Ramos (cell line): Measurements from ENCODE around the gene CUEDC1.

ENCODE experiments used
- in situ Hi-C: fragments of 300-500 bp; cut with MboI; formaldehyde crosslinking; loops from one replicate; pipeline ENCODE4 v1.14.3; 2022; ENCODE audit warnings: low sequenced_read_pairs; ENCODE audit not compliant: unreplicated experiment

The CUEDC1 gene, protein sequence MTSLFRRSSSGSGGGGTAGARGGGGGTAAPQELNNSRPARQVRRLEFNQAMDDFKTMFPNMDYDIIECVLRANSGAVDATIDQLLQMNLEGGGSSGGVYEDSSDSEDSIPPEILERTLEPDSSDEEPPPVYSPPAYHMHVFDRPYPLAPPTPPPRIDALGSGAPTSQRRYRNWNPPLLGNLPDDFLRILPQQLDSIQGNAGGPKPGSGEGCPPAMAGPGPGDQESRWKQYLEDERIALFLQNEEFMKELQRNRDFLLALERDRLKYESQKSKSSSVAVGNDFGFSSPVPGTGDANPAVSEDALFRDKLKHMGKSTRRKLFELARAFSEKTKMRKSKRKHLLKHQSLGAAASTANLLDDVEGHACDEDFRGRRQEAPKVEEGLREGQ

DNA sequence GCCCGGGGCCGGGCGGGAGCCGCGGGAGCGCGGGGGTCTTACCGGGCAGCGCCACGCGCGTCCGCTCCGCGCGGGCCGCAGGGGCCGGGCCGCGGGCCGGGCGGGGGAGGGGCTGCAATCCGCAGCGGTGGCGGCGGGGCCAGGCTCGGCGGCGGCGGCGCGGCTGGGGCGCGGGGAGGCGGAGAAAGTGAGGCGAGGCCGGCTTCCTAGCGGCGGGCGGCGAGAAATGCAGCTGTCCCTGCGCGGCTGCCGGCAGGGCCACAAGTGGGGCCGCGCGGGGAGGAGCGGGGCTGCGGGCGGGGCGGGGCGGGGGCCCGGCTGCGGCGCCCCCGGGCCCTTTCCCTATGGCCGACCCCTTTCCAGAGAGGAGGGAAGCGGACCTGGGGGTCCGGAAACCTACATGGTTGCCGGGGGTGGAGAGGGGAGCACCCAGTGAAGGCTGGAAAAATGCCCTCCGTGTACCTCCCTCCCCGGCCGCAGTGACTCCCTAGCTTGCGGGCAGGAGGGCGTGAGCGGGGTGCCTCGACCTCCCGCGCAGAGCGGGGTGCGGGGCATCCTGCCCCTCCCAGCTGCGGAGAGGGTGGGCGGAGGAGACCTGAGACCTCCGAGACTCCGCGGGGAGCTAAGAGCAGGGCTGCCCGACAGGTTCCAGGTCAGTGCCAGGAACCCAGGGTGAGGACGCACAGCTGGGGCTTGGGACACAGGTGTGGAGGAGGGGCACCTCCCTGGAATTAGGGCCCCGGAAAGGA, at the start of gene CUEDC1:
Gene CUEDC1 (minus strand): TSS at position 230 of the 749 bp plus-strand sequence. CDS start 69,848 bp downstream, outside the sequence.
- in situ Hi-C loops, result no loop called here

DNA sequence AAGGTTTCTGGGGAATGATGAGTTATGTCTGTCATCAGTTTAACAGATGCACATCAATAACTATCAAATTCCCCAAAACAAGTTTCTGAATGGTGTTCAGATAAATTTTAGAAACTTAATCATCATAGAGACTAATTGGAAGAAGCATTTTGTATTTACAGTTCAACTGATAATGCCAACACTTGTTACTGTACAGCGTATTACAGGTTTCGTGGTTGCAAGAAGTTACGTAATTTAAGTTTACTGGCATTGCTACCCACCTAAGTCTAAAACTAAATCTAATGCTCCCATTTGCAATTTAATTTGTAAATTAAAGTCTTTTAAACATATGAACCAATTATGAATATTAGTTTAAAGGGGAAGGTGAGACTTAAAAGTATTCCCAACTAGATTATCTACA, 48.8 kb upstream of the CUEDC1 start:
- in situ Hi-C loops, result no loop called here

DNA sequence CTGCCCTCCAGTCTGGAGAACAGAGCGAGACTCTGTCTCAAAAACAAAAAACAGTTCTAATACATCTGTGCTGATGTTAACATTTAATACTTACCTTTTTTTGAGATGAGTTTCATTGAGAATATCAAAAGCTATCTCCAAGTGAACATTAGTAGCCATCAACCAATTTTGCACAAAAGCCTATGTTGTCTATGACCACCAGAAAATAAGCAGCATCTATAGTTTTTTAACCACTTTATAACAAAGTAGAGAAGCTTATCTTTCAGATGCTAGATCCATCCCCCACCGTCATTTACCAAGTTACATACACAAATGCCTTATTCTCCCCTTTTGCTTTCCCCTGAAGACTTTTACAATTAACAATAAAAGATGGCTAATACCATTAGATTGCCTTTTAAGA, 47.8 kb upstream of the CUEDC1 start:
- in situ Hi-C loops, result no loop called here

DNA sequence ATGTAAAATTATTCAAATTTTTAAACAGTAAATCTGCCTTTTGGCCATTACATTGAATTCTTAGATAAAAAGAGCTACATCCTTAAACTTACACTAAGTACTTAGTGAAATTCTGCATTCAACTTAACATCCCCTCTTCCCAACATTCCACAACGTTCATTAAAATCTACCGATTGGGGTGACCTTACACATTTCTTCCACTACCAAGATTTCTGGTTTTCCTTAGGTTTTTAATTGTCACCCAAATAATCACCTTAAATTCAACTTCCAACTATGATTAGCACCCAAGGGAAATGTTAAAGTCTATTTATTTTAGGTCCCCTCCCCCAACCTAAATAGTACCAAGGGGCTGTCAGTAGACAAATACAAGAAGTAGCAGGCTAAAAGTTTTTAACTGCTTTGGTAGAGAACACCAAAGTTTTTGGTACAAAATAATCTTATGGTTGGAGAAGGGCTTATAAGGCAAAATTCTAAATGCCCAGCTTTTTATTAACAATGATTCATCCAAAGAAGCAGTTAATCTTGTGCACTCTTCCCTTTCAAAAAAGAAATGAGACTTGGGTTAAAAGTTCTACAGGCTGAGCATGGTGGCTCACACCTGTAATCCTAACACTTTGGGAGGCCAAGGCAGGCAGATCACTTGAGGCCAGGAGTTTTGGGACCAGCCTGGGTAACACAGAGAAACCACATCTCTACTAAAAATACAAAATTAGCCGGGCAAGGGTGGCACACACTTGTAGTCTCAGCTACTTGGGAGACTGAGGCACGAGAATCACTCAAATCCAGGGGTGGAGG, 47.1 kb upstream of the CUEDC1 start:
- in situ Hi-C loops, result no loop called here

DNA sequence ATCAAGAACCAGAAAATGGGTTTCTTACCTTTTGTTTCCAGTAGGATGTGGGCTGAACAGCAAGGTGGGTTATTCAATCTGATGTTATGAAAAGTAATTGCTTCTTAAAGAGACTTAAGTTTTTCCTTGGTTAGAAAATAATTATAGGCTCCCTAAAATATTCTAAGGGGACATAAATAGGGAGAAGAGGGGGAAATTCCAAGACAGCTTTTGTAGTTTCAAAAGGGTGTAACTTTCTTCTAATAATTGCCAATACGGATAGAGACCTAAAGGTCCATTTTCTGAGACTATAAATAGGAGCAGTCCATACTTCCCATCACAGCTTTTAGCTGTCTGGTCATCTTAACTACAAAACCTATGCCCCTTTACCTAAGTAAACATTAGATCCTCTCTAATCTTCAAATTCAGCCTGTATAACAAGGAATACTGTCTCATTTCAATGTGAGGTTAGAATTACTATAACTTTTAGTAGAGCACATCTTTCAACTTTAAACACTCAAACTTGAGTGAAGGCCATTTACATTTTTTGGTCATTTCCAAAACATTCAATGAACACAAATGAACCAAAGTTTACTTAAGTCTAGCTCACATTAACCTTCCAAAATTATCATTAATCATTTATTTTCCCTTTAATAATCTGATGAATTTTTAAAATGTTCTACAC, 46.4 kb upstream of the CUEDC1 start:
- in situ Hi-C loops, result no loop called here

DNA sequence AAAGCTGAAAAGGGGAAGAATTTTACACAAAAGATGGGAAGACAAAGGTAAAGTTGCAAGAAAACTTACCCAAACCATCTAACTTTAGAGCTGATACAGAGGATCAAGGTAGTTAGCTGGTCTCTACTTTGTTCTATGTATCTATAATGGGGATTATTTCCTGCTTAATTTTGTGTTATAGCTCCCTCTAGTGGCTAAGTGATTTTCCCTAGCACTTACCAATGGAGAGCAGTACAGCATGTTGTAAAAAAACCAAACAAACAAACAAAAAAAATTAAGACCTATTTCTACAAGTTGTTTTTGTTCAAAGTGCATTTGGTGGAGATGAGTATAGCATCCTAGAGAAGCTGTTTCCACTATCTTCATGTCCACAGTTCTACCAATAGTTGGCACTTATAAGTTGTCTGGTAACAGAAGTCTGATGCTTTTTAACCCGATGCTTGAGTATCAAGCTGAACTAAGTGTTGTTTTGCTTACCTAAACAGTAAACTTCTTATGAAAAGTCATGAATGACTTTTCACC, 44.3 kb upstream of the CUEDC1 start:
- in situ Hi-C loops, result loop anchor here (5.0 to 10.0 kb wide), 2 partner anchors 105 to 142 kb away; no protein-coding TSS in a partner anchor

DNA sequence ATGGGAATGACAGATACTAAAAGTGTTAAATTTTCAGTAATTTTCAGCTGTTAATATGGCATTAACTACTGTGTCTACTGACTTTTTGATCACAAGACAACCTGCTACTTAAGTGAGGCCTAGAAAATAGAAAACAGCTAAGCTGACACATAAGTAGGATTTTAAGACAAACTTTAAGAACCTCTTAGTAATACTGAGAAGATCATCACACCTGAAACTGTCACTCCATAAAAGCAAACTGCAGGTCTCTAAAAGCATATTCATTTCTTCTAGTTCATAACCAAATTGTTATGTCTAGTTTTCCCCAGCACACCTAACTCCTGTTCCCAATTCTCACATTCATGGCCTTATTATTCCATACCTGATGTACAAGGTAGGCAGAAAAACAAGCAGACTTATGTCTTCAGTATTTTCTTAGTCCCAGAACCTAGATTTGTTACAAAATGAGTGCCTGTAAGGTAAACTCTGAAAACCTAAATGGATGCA, 43.8 kb upstream of the CUEDC1 start:
- in situ Hi-C loops, result loop anchor here (5.0 to 10.0 kb wide), 2 partner anchors 104 to 142 kb away; no protein-coding TSS in a partner anchor

DNA sequence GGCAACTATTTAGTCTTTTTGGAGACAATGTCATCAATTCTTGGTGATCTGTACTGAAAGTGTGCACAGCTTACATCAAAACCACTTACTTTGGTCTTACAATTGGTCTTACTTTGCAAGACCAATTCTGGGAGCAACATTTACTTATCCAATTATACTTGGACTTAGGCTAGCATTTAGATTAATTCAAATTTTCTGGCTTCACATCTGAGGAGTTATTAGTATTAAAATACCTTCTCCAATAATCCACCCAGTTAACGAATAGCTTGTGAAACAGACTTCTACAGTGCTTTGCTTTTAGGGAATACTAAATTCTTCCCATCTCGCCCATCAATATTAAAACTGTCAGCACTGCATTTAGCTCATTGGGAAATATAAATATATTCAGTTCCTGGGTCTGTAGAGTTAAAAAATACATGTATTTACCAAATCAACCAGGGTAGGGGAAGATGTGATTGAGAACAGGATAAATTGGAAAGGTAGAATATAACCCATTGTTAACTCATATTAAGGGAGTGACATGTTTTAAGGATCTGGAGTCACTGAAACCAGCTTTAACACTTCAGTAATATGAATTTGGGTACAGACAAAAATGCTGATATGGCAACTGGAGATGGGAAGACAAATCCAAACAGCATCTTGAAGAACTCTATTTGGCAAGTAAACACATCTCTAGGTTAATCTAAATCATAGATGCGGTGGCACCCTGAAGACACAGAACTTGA, 42.0 kb upstream of the CUEDC1 start:
- in situ Hi-C loops, result loop anchor here (5.0 to 10.0 kb wide), 2 partner anchors 102 to 140 kb away; no protein-coding TSS in a partner anchor

DNA sequence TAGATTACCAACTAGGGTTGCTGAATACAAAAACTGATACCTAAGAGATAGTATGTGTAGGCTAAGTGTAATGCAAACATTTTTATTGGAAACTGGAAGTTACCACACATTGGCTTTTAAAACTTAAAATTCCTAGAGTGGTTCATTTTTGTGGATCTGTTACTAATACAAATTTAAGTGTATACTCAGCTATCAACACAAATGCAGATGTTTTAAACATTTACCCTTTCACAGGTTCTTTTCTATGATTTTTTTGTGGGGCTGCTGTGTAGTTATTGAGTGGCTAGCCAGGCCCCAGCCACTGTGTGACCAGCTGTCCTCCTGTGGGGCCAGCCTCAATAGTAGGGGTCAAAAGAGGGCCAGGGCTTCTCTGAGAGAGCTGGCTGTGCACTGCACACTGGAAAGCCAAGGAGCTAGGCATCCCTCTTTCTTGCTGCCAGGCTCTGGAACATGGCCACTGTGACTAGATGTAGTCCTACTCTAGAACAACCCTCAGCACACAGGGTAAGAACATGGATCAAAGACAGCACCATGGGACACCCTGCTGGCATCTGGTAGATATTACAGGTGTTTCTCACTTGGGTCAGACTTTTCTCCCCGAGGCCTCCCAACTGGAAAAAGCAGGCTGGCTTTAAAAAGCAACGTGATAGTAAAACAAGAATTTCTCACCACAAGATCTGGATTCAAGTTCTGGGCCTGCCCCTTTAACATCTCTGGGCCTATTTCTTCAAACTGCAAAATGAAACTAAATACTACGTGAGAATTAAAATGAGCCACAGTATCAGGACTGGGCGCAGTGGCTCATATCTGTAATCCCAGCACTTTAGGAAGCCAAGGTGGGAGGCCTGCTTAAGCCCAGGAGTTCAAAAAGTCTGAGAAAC, 40.1 kb upstream of the CUEDC1 start:
- in situ Hi-C loops, result loop anchor here (5.0 to 10.0 kb wide), 2 partner anchors 101 to 138 kb away; no protein-coding TSS in a partner anchor

DNA sequence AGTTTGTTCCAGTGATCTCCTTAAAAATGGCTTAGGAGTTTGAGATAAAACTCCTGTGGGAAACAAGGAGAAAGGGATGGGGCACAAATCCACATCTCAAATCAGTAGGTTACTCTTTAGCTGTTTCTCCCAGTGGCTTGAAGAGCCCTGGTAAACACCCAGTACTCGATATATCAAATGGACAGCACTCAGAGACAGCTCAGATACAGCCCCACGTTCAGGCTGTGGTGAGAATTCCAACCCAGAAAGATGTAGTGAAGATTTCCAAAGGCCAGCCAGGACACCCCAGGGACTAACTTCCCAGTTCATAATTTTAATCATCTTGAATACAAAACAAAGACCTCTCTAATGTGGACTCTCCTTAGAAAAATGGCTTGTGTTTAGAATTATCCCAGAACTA, 39.2 kb upstream of the CUEDC1 start:
- in situ Hi-C loops, result loop anchor here (10.0 kb wide), 1 partner anchor 100 kb away; no protein-coding TSS in a partner anchor

DNA sequence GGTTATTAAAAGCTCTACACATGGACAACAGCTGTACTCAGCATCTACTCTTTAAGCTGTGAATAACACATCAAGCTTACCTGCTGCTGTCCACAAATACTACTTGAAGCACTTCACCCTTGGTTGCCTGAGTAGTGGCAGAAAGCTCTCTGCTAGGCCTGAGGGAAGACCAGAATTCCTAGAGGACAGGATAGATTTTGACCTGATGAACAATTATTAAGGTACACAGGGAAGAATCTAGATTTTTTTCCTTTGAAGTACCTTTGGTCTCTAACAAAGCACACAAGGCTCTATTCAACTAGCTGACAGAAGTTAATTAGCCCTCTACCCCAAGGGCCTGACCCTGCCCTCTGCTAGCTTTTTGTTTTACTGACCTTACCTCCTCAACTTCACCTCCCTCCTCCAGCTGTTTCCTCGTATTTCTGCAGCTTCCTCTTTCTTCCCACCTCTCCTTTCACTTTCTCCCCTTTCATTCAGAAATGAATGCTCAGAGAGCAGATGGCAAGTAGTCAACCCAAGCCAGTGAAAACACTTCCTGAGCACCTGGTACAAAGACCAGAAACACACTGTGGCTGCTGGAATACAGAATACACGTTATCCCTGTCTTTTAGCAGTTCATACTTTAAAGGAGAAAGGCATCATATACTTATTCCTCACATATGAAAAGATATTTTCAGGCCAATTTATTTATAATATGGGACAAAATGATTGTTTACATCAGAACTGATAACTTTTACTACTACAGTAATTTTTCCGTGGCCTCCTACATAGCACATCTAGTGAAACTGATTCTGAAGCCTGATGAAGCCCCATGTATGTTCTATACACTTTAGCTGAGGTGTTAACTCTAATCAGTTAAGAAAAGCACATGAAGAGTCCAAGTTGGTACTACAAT, 38.5 kb upstream of the CUEDC1 start:
- in situ Hi-C loops, result loop anchor here (10.0 kb wide), 1 partner anchor 99 kb away; no protein-coding TSS in a partner anchor

DNA sequence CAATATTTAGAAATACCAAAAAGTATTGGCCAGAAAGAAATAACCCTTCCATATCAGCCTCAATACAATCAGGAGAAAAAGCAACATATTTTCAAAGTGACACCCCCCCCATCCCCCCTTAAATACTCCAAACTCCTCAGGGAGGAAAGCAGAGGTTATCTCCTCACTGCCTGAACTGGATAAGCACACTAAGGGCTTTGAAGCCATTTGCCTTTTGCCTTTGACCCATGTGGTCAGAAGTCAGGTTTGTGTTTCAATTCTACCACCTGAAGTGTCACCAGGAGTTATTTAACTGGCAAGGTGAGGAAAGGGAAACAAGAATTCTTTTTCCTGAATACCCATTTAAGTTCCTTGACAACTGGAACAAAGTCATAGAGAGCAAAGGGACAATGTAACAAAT, 36.3 kb upstream of the CUEDC1 start:
- in situ Hi-C loops, result loop anchor here (10.0 kb wide), 1 partner anchor 97 kb away; no protein-coding TSS in a partner anchor

DNA sequence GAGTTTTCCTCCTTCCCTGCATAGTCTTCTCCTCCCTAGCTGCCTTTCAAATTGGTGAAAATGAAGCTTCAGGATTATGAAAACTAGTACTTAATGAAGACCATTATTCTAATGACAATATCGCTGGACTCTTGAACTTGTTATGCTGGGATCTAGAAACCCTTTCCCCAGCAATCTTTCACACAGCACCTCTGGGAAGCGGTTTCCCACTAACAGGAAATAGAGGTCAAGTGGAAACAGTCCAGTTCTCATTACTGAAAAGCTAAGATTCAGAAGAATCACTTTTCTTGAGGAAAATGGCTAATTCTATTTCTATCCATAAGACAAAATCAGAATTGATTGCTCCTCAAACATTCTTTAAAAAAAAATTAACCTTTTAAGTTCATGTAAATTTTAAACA, 34.8 kb upstream of the CUEDC1 start:
- in situ Hi-C loops, result loop anchor here (10.0 kb wide), 1 partner anchor 95 kb away; no protein-coding TSS in a partner anchor

DNA sequence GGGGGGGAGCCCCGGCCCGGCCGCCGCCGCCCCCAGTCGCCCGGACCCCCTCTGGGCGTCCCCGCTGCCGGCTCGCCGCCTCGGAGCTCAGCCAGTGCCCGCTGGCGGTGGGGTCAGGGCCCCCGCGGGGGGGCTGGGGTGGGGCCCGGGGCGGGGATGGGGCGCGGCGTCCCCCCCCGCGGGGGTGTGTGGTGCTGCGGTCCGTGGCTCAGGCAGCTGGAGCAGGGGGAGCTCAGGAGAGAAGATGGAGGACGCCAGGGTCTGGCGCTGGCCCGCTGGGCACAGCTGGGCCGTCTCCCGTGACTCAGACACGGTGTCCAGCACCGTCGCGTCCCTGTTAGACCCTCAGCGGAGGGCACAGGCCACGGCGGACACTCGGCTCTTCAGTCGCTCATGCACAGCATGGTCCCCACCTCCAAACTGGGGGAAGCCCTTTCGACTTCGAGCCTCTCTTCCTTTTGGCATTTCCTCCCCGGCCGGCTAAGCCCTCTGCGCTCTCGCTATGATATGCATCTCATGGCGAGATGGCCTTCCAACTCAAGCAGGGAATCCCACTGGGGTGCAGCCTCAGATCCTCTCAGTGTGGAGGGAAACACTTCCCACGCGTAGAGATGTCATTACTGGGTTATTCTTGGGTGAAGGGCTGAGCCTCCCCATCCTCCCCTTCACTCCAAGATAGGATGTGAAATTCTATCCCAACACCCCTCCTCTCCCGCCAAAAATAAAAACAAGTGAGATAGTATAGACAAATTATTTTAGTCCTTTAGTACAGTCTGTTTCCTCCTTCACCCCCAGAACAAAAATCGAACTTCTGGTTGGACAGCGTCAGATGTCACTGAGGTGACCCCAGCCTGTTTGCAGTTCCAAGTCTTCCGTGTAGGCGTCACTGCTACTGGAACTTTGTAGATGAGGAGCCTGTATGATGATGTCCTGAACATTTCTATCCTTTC, 33.4 kb upstream of the CUEDC1 start:
- in situ Hi-C loops, result no loop called here

DNA sequence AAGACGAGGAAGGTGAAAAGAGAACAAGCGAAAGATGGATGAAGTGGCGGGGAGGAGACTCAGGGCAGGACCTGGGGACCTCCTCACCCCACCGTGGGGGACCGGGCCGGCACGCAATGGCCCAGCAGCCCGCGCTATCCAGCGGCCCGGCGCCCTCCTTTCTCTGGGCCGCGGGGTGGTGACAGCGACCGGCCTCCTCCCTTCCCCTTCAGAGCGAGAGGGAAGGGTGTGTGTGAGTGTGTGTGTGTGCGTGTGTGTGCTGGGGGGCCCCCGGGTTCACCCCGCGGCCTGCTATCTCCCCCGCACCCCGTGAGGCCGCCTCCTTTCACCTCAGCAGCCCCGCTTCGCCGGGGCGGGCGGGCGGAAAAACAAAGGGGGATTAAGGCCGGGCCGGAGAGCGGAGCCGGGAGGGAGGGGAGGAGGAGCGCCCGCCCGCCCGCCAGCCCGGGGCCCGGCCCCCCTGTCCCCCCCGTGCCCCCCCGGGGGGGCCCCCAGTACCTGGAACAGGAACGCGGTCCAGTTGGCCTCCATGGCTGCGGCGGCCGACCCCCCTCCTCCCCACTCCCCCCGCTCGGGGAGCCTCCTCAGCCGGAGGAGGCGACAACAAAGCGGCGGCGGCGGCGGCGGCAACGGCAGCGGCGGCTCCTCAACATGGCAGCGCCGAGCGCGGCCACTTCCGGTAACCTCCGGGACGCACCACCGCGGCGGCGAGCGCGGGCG, 32.5 kb upstream of the CUEDC1 start, which contains the start of gene VEZF1:
Gene VEZF1 (minus strand): TSS at position 674 of the 720 bp plus-strand sequence. CDS start 143 bp downstream, at position 531.
- in situ Hi-C loops, result no loop called here
